OCI-M2 (cell line): Measurements from ENCODE around the gene PDE3B.
"Not testable (repeated sequence)": the region's sequence is repeated elsewhere in the genome, so short reads cannot be mapped to it uniquely, and the experiment has no call there.

Source experiments
- DNase-seq: peaks from one replicate; lab custom pipeline; 2025; ENCODE audit not compliant: unreplicated experiment; lab: John Stamatoyannopoulos, UW

Gene PDE3B

DNA sequence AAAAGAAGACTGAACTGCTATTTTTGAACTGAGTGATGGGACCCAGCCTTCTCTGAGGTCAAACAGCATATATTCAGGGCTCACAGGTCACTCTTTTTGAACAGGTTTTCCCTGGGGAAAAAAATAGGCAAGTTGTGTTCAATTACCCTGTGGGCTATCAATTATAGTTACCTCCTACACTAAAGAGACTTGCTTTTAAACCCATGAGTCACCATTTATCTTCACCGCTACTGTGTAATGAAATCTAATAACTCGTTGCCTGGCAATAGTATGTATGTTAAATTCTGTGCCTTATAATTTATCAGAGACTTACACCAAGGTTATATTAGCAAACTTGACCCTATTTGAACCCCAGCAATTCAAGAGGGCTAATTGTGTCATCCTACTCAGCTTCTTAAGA is 149.9 kb downstream of the PDE3B start:
- no peak for DNase-seq

DNA sequence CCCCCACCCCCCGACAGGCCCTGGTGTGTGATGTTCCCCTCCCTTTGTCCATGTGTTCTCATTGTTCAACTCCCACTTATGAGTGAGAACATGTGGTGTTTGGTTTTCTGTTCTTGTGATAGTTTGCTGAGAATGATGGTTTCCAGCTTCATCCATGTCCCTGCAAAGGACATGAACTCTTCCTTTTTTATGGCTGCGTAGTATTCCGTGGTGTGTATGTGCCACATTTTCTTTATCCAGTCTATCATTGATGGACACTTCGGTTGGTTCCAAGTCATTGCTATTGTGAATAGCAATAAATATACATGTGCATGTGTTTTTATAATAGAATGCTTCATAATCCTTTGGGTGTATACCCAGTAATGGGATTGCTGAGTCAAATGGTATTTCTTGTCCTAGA is 152.4 kb downstream of the PDE3B start:
- DNase-seq, result not testable (repeated sequence)

DNA sequence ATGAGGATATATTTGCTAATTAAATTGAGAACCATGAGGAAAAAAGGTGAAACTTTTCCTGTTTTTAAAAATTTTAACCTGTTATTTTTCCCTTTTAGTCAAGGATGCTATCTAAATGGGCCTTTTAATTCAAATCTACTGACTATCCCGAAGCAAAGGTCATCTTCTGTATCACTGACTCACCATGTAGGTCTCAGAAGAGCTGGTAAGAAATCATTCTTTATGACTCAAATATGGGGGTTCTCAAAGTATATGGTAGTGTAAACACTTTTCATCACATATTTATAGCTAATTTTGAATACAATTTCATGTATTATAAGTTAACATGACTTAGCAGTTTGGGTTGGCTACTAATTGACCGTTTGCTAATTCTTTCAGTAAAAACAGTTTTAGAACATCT is 160.2 kb downstream of the PDE3B start:
- DNase-seq, result no peak

DNA sequence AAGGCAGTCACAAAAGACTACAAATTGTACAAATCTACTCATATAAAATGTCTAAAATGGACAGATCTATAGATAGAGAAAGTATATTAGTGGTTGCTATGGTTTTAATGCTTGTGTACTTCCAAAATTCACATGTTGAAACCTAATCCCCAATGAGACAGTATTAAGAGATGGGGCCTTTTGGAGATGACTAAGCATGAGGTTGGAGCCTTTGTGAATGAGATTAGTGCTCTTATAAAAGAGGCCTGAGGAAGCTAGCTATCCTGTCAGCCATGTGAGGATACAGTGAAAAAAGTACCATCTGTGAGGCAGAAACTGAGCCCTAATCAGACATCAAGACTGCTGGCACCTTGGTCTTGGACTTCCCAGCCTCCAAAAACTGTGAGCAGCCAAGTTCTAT is 165.9 kb downstream of the PDE3B start:
- no peak for DNase-seq

DNA sequence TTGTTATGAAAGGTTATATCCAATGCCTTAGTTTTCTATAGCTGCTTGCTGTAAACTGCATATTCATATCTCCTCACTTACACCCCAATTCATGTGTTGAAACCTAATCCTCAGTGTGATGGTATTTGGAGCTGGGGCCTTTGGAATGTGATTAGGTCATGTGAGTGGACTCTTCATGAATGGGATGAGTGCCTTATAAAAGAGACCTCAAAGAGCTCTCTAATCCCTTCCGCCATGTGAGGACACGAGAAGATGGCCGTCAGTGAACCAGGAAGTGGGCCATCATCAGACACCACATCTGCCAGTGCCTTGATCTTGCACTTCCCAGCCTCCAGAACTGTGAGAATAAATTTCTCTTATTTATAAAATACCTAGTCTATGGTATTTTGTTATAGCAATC is 169.2 kb downstream of the PDE3B start:
- DNase-seq, result no peak

DNA sequence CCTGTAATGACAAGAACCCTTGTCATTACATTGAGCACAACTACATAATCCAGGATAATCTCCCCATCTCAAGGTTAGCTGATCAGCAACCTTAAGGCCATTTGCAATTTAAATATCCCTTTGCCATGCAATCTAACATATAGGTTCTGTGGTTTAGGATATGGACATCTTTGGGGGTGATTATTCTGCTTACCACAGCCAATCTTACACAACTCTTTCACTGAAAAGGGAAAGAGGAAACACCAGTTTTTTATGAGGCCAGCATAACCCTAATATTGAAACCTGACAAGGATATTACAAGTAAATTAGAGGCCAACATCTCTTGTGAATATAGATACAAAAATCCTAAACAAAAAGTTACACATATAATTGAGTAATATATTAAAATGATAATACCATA is 169.9 kb downstream of the PDE3B start:
- DNase-seq, result no peak

DNA sequence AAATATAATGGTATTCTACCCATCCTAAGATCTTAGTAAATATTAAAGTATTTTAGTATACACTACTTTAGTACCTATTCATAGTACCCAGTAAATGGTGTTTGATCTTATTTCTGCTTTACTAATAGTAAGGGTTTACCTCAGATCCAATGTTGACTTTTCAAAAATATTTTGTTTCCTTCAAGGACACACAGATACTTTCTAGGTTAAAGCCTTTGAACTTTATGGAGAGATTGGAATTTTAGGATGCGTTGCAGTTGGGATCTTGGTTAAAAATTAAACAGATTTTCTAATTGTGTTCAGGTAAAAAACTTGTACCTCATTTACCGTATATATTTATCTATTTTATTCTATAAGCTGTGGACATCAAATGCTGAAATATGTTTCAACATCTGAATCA is 175.2 kb downstream of the PDE3B start:
- no peak for DNase-seq

DNA sequence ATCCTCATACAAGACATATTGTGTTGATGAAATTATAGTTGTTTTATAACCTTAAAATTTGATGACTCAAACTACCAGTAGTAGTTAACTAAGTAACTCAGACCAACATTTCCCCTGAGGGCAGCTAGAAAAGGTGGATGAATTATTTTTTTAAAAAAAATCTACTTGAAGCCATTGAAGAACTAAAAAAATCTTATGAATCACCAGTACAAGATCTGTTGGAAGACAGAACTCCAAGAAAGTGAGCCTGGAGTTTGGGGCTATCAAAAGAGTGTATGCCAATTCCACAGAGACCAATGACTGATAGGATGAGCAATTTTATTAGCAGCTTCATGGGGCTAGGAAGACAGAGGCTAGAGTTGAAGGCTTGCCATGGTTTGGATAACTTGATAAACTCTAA is 176.0 kb downstream of the PDE3B start:
- DNase-seq, result no peak

DNA sequence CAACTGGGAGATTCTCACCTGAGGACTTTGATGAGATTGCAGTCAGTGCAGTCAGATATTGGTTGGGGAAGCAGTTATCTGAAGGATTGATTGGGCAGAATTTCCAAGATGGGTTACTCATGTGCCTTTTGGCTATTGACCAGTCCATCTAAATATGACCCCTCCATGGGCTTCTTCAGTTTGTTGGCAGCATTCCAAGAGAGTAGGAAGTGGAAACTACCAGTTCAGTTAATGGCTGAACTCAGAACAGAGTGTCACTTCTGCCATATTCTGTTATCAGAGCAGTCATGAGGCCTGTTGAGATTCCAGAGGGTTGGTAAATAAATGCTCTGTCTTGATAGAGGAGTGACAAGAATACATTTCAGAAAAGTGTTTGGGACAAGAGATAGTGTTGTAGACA is 177.4 kb downstream of the PDE3B start:
- no peak for DNase-seq

DNA sequence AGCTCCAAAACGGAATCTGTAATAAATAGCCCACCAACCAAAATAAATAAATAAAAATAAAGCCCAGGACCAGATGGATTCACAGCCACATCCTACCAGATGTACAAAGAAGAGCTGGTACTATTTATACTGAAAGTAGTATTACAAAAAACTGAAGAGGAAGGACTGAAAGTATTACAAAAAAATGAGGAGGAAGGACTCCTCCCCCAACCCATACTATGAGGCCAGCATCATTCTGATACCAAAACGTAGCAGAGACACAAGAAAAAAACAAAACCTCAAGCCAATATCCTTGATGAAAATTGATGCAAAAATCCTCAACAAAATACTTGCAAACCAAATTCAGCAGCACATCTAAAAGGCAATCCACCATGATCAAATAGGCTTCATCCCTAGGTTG is 183.0 kb downstream of the PDE3B start:
- DNase-seq, result no peak

DNA sequence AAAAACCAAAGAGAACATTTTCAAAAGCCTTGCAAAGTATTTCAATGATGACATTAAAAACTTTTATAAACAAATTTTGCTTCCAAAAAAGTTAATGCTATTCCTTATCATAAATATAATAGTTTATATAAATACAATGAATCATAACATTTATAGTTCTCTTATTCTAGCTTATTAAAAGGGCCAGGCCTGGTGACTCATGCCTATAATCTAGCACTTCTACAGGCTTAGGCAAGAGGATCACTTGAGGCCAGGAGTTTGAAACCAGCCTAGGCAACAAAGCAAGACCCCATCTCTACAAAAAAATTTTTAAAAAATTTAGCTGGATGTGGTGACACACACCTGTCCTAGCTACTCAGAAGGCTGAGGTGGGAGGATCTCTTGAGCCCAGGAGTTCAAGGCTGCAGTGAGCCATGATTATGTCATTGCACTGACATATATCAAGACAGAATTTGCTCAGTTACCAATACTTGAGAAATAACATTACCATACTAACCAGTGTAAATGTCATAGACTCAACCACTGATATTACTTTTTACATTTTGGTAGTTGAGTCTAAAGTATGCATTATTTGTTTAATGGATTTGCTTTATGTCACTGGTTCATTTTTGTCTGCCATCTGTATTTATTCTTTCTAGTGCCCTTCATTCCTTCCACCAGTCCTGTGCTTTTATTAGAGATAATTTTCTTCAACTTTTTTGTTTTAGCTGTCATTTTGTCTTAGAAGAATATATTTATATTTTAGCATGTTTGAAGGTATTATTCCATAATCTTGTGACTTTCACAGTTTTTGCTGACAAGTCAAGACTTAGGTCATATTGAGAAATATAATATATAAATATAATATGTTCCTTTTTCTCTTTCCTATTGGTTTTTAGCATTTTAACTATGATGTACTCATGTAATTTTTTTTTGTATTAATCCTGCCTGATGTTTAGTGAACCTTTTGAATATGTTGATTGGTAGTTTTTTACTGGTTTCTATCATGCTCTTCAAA is 192.2 kb downstream of the PDE3B start:
- no peak for DNase-seq

DNA sequence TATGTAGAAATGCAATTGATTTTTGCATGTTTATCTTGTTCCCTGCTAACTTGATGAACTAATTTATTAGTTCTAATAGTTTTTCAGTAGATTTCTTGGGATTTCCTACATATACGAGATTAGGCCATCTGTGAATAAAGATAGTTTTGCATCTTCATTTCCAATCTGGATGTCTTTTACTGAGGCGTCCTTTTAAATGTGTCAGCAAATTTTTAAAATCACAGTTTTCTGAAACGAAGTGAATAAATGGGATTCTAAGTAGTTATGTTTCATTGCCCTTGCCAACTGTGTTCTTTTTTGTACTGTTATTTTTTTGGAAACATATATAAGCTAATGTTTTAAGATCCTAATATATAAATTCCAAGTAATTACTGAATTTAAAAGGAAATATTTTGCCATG is 198.4 kb downstream of the PDE3B start:
- no peak for DNase-seq

DNA sequence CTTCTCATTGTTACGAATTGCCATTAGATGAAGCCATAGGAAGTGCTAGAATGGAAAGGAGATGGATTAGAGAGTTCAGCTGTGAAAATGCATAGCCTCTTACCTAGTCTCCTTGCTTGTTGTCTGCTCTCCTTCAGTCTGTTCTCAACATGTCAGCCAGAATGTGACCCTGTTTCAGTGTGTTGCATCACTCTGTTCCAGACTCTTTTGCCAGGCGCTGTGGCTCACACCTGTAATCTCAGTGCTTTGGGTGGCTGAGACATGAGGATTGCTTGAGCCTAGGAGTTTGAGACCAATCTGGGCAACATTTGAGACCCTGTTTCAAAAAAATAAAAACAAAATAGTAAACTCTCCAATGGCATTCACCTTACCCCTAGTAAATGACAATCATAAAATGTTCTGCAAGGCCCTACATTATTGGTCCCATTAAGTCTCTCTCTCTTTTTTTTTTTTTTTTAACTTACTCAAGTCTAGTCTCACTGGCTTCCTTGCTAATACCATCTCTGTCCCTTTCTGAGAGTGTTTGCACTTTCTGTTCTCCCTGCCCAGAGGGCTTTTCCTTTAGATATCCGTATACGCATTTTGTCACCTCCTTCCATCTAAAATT is 209.1 kb downstream of the PDE3B start:
- no peak for DNase-seq

DNA sequence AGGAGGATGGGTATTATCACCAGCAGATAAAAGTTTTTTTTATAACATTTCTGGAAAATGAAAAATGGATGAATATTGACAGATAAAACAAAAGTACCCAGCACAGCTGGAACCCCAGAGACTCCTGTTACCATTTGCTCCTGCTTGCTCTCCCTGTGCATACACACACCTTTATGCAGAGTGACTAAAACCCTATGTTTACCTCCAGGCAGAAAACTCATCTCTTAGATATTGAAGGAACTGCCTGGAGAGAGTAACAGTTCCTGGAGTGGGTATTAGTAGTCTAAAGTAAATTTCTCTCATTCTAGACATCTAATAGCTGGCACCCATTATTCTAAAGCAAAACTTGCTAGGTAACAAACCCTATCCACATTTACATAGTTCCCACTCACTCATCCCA is 210.5 kb downstream of the PDE3B start:
- no peak for DNase-seq

DNA sequence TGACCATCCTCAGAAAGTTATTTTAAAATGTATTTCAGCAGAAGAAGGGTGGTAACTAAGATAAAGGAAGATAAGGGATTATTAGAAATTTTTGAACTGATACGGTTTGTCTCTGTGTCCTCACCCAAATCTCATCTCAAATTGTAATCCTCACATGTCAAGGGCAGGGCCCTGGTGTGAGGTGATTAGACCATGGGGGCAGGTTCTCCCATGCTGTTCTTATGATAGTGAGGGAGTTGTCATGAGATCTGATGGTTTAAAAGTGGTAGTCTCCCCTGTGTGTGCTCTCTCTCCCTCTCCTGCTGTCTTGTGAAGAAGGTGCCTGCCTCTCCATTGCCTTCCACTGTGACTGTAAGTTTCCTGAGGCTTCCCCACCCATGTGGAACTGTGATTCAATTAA is 212.3 kb downstream of the PDE3B start:
- DNase-seq, result no peak

DNA sequence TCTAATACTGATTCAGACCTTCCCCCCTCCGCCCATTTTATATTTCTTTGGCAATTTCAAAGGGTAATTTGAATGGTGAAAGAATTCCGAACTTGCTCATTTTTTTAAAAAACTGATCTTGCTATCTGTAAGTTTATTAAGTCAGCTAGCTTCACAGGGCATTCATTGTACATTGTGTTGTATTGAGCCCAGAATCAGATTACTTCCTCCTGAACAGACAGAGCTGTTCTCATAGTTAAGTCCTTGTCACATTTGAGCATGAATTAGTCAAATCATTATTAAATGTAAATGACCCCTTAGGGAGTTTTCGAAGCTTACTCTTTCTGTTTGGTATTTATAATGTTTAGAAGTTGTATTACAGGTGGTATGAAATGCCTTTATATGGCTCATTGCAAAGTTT is 214.0 kb downstream of the PDE3B start:
- no peak for DNase-seq

DNA sequence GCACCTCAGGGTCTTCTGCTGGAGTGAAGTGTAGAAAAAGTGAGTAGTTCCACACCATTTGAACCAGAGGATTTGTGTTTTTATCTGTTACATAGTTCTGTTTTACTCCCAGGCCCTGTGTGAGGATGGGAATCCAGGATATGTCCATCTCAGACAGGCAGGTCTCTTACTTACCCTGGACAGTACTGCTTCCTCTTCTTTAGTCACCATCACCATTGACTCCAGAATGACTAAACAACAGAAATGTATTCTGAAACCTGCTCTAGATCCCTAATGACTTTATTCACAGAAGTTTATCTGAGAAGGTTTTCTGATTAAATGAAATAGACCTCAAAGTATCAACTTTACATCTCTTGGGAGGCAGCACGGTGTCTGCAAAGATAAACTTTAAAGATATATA is 214.8 kb downstream of the PDE3B start:
- DNase-seq, result no peak

DNA sequence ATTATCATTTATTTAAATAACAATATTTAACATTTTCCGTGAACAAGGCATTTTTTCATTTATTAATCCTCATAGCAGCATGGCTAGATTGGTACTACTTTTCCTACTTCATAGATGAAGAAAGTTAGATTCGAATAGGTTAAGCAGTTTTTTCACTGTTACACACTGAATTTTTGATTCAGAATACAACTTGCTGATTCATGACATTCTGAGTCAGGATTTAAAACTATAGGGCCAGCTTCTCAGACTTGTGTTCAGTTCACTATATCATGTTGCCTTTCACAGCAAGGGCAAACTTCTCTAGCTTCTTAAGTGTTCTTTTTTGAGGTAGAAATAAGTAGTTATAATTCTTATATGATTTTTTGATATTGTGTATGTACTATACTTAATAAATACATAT is 216.9 kb downstream of the PDE3B start:
- DNase-seq, result no peak

DNA sequence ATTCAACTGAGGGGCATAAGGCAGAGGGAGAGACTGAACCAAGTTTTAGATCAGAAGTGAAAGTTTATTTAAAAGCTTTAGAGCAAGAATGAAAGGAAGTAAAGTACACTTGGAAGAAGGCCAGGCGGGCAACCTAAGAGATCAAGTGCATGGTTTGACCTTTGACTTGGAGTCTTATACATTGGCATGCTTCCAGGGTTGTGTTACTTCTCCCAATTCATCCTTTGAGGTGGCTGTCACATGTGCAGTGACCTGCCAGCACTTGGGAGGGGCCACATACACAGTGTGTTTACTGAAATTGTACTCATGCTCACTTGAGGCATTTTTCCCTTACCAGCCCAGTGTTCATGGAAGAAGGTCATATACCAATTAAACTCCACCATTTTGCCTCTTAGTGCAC is 218.1 kb downstream of the PDE3B start:
- DNase-seq, result no peak

DNA sequence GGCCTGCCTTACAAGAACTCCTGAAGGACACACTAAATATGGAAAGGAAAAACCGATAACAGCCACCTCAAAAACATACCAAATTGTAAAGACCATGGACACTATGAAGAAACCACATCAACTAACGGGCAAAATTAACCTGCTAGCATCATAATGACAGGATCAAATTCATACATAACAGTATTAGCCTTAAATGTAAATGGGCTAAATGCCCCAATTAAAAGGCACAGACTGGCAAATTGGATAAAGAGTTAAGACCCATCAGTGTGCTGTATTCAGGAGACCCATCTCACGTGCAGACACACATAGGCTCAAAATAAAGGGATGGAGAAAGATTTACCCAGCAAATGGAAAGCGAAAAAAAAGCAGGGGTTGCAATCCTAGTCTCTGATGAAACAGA is 220.2 kb downstream of the PDE3B start:
- not testable (repeated sequence) for DNase-seq

DNA sequence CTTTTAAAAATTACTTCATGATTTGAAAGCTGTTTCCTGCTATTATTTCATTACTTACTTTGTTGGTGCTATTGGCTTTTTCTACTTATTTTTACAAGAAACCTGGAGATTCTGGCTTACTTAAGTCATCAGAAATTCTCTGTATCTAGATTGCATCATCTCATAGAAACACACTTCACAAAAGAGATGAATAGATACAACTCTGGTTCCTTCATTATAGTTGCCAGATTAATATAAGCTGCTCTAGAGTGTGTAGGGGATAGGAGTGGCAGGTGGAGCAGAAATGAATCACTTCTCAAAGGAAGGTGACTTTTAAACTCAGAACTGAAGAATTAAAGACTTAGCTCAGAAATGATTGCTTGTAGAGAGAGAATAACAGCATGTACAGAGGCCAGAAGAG is 228.4 kb downstream of the PDE3B start:
- no peak for DNase-seq

DNA sequence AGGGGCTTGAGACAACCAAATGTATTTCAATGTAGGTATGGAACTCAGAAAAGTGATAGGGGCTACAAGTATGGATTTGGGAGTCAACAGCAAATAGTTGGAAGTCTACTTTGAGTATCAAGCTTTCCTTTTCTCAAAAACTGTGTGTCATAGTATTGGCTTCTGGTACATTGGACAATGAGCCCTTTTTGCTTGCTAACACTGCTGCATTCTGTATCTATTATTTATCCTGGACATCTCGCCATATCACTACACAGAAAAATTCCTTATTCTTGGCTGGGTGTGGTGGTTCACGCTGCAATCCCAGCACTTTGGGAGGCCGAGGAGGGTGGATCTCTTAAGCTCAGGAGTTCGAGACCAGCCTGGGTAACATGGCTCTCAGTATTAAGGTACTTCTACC is 230.0 kb downstream of the PDE3B start:
- DNase-seq, result no peak

DNA sequence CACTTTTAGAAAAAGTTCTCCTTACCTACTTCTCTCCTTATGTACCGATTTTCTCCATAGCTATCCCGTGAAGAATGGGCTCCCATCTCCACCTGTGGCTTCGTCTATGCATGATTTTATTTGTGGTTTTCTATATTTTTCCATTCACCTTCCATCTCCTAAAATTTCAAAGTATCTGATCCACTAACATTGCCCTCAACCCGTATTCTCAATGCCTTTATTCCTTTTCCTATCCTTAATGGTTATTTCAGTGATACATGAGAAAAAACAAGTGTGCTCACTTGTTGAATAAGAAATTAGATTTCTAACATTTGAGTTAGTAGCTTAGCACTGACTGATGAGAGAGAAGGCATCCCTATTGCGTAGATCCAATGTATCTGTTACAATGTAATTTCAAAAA is 231.6 kb downstream of the PDE3B start:
- DNase-seq, result no peak
